ENCODE measurements around the gene PRKCZ. TPM values are rescaled to one million over a fixed set of nuclear protein-coding genes. Genes with fewer than 3 reads are reported as not detected.

The PRKCZ gene
- total and polyA plus RNA-seq, 2 of the 4 experiments (the other 2 are of a cell fraction): 2.0 to 3.5 TPM

GRCh38 chr1:2229037-2229864, 179.0 kb downstream of the PRKCZ start:
- POLR2A ChIA-PET (ENCODE audit: unreplicated experiment): interaction anchor here (0.6 to 1.2 kb wide), 2 partner anchors 20 to 313 kb away, joined by 3 read pairs; no protein-coding TSS in a partner anchor
- peaks cover 57% of the 10 kb centered on the region for H4K20me1 ChIP-seq (ENCODE audit: insufficient read depth, low read length)
- no TSS peak for BruUV-seq (replicated peaks)
- no peak for TF ChIP-seq BHLHE40 (IDR thresholded peaks at IDR 0.05; ENCODE audit: low read depth, low read length)
- no peak for TF ChIP-seq POLR2A (IDR thresholded peaks at IDR 0.05; ENCODE audit: low read depth, low read length)
- TF ChIP-seq RAD21 (IDR thresholded peaks at IDR 0.05; ENCODE audit: low read length): no peak
- TF ChIP-seq ELK1 (IDR thresholded peaks at IDR 0.05; ENCODE audit: borderline replicate concordance, low read depth, low read length): no peak
- TF ChIP-seq USF2 (IDR thresholded peaks at IDR 0.05; ENCODE audit: low read depth, low read length): no peak
- TF ChIP-seq CEBPB (IDR thresholded peaks at IDR 0.05; ENCODE audit: low read depth, low read length): no peak
- no peak for TF ChIP-seq NFE2L2 (IDR thresholded peaks at IDR 0.05; ENCODE audit: low read depth, low read length)
- 0 out of 2 replicates have a peak, but pooled peaks have one; percentile 4 for TF ChIP-seq CHD1 (IDR thresholded peaks at IDR 0.05; ENCODE audit: low read depth, low read length)
- no peak for TF ChIP-seq FOS (IDR thresholded peaks at IDR 0.05; ENCODE audit: low read depth, low read length)
- 0 out of 2 replicates have a peak, but pooled peaks have one; percentile 4 for TF ChIP-seq CTCF (conservative IDR thresholded peaks at IDR 0.05; ENCODE audit: low read depth, low read length)
- no peak for TF ChIP-seq MAFK (IDR thresholded peaks at IDR 0.05; ENCODE audit: low read depth, low read length)
- TF ChIP-seq SMC3 (IDR thresholded peaks at IDR 0.05; ENCODE audit: low read depth, low read length): 0 out of 2 replicates have a peak, but pooled peaks have one; percentile 3
- TF ChIP-seq RFX5 (IDR thresholded peaks at IDR 0.05; ENCODE audit: low read depth, low read length): no peak
- TF ChIP-seq RCOR1 (IDR thresholded peaks at IDR 0.05; ENCODE audit: insufficient replicate concordance, low read length): no peak

More at GRCh38 chr1:2229037-2229864, 179.0 kb downstream of the PRKCZ start:
- H3K56ac ChIP-seq (ENCODE audit: extremely low read depth, insufficient read depth, low read length): peak overlapping the region; percentile 20; the same call in 1 of the 2 replicates
- no peak overlapping the region for H4K91ac ChIP-seq (ENCODE audit: insufficient read depth, low read depth, low read length)
- CTCF ChIA-PET: interaction anchor here (1.0 to 2.0 kb wide), 2 partner anchors 34 to 152 kb away, joined by 4 to 7 read pairs; partner anchors contain the start of gene FAAP20
- peak overlapping the region; percentile 50; the same call in 1 of the 2 replicates for H3K4ac ChIP-seq (ENCODE audit: low read depth, low read length)
- no peak overlapping the region for H2BK120ac ChIP-seq (ENCODE audit: low read depth, low read length)
- H3K9me1 ChIP-seq (ENCODE audit: insufficient read depth, low read length): peaks cover 6% of the 10 kb centered on the region; the same call in 1 of the 2 replicates
- peak overlapping the region; percentile 97 for H3K4me3 ChIP-seq (ENCODE audit: insufficient read depth, low read depth, low read length)
- H3K23ac ChIP-seq (ENCODE audit: low read depth, low read length): peak overlapping the region; percentile 90
- DNase-seq: peak; percentile 69
- H2BK15ac ChIP-seq (ENCODE audit: low read depth, low read length): no peak overlapping the region
- in situ Hi-C loops (cut with MboI; ENCODE audit: low sequenced_read_pairs) (no loop called here), dilution Hi-C loops (cut with HindIII; ENCODE audit: low sequenced_read_pairs, unreplicated experiment) (no loop called here), intact Hi-C loops (cut with micrococcal nuclease) (no loop called here)
- H2AK9ac ChIP-seq (replicated peaks; ENCODE audit: low read depth, low read length, poor library complexity): peak overlapping the region; percentile 96
- no peaks in the 10 kb centered on the region for H3K9me3 ChIP-seq (ENCODE audit: control insufficient read depth, insufficient read depth, low read length)
- no peak overlapping the region for H4K8ac ChIP-seq (ENCODE audit: low read depth in 2 of 2, low read length in 2 of 2)
- H4K5ac ChIP-seq (ENCODE audit: low read depth, low read length): no peak overlapping the region
- H3K18ac ChIP-seq (ENCODE audit: low read depth, low read length): no peak overlapping the region
- H3K4me2 ChIP-seq (ENCODE audit: low read depth, low read length): peak overlapping the region; percentile 85
- WGBS, 2 experiments (ENCODE audit: extremely low coverage in 2 of 2, insufficient read length in 1 of 2): 1% methylated on average over 52 of the region's 77 CpGs; no CpG with 5 or more reads in 1 of the 2 experiments
- H3K14ac ChIP-seq (replicated peaks; ENCODE audit: low read depth, low read length): peak overlapping the region; percentile 81
- H2BK20ac ChIP-seq (ENCODE audit: low read depth, low read length): no peak overlapping the region
- H2BK5ac ChIP-seq (ENCODE audit: low read depth, low read length, poor library complexity, severe bottlenecking): peak overlapping the region; percentile 51
- H3K27ac ChIP-seq (ENCODE audit: insufficient read depth, low read length): peak overlapping the region; percentile 61
- H3K36me3 ChIP-seq (ENCODE audit: control insufficient read depth, insufficient read depth, low read length): peaks cover 4% of the 10 kb centered on the region; the same call in 1 of the 2 replicates
- H3K27me3 ChIP-seq (ENCODE audit: control insufficient read depth, insufficient read depth, low read length): no peaks in the 10 kb centered on the region
- H3K4me1 ChIP-seq (ENCODE audit: control insufficient read depth, insufficient read depth, low read length): peaks cover 23% of the 10 kb centered on the region
- H3K79me1 ChIP-seq (ENCODE audit: low read depth in 1 of 2, low read length in 2 of 2): peaks cover 5 to 21% of the 10 kb centered on the region in 2 experiments
- peak overlapping the region; percentile 38; the same call in 1 of the 2 replicates for H2AK5ac ChIP-seq (ENCODE audit: low read depth, low read length)
- H2AFZ ChIP-seq (replicated peaks; ENCODE audit: low read length, poor library complexity): no peak overlapping the region
- peak overlapping the region; percentile 74 for H3K9ac ChIP-seq (ENCODE audit: low read depth, low read length)
- no peak for ATAC-seq (ENCODE audit: low read depth)
